ENCODE data around the gene TBC1D5.

GRCh38 chr3:17143893-17144664 is 598.4 kb downstream of the TBC1D5 start:
- TF ChIP-seq CTCF (IDR thresholded peaks at IDR 0.05): no peak
- TF ChIP-seq, protein P1, sequence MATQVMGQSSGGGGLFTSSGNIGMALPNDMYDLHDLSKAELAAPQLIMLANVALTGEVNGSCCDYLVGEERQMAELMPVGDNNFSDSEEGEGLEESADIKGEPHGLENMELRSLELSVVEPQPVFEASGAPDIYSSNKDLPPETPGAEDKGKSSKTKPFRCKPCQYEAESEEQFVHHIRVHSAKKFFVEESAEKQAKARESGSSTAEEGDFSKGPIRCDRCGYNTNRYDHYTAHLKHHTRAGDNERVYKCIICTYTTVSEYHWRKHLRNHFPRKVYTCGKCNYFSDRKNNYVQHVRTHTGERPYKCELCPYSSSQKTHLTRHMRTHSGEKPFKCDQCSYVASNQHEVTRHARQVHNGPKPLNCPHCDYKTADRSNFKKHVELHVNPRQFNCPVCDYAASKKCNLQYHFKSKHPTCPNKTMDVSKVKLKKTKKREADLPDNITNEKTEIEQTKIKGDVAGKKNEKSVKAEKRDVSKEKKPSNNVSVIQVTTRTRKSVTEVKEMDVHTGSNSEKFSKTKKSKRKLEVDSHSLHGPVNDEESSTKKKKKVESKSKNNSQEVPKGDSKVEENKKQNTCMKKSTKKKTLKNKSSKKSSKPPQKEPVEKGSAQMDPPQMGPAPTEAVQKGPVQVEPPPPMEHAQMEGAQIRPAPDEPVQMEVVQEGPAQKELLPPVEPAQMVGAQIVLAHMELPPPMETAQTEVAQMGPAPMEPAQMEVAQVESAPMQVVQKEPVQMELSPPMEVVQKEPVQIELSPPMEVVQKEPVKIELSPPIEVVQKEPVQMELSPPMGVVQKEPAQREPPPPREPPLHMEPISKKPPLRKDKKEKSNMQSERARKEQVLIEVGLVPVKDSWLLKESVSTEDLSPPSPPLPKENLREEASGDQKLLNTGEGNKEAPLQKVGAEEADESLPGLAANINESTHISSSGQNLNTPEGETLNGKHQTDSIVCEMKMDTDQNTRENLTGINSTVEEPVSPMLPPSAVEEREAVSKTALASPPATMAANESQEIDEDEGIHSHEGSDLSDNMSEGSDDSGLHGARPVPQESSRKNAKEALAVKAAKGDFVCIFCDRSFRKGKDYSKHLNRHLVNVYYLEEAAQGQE (IDR thresholded peaks at IDR 0.05; ENCODE audit: insufficient read depth in 1 of 2, low read depth in 2 of 2, low read length in 1 of 2): no peak
- no peak for TF ChIP-seq POLR2AphosphoS5 (IDR thresholded peaks at IDR 0.05; ENCODE audit: low read depth, low read length)
- TF ChIP-seq TCF7L2 (IDR thresholded peaks at IDR 0.05; ENCODE audit: low read depth, low read length): no peak

Data from Panc1 (cell line).